ENCODE results near the gene CADM3.

Gene CADM3

GRCh38 chr1:159247266-159247665, 75.9 kb downstream of the CADM3 start:
- DNase-seq (ENCODE audit: low read depth in 2 of 2): peak; percentile 21 to 31
- no peak overlapping the region for H3K4me3 ChIP-seq (replicated peaks in 1 of 2; ENCODE audit: low read depth in 2 of 2, low read length in 2 of 2)
- no peak for TF ChIP-seq CTCF (IDR thresholded peaks at IDR 0.05; ENCODE audit: low read depth, low read length)

- DNase-seq (ENCODE audit: low read depth in 2 of 2): peak in 1 of 2 donors; percentile 11
- no peak for TF ChIP-seq CTCF (IDR thresholded peaks at IDR 0.05; ENCODE audit: low read depth, low read length)
- H3K4me3 ChIP-seq (replicated peaks in 1 of 2; ENCODE audit: low read depth in 2 of 2, low read length in 2 of 2): no peak overlapping the region
Observed at GRCh38 chr1:159248311-159248710, 76.9 kb downstream of the CADM3 start.

- no peak for TF ChIP-seq CTCF (IDR thresholded peaks at IDR 0.05; ENCODE audit: low read depth, low read length)
- DNase-seq (ENCODE audit: low read depth in 2 of 2): no peak
- no peak overlapping the region for H3K4me3 ChIP-seq (replicated peaks in 1 of 2; ENCODE audit: low read depth in 2 of 2, low read length in 2 of 2)
Observed at GRCh38 chr1:159250638-159251216, 79.3 kb downstream of the CADM3 start.

All from cardiac fibroblast (primary cell).